H1 (cell line): ENCODE results near the gene PRPF38A. TPM values are rescaled to one million over a fixed set of nuclear protein-coding genes. Genes with fewer than 3 reads are reported as not detected.
A peak's percentile ranks its signal among the peaks of the same experiment; 100 is the strongest.

Experiments
- CTCF ChIA-PET: fragments of 300-600 bp; sonication (Branson Sonifier 250); formaldehyde crosslinking; loops from one replicate; lab custom pipeline; 2021; ENCODE audit not compliant: partially characterized antibody; lab: Charles Lee
- POLR2A ChIA-PET: fragments of 300-600 bp; sonication (Branson Sonifier 250); formaldehyde crosslinking; loops from one replicate; lab custom pipeline; 2021; ENCODE audit warnings: inconsistent platforms; ENCODE audit not compliant: partially characterized antibody; lab: Charles Lee
- DNase-seq, 2 experiments: peaks; one replicate each; pipeline versions ENCODE4 v3.0.0 to v3.0.0-alpha.2; 2010 to 2022; ENCODE audit warnings: low spot score in 2 of 2, low read depth in 1 of 2, mixed read lengths in 1 of 2
- FAIRE-seq: peaks from 2 replicates; lab custom pipeline; 2011; peaks lifted over from hg19 to GRCh38; lab: Jason Lieb, UNC
- H2AFZ ChIP-seq: 2 replicates; pipeline ENCODE4 v1.8.1; 2012; ENCODE audit warnings: low read length, inconsistent platforms
- H2AK5ac ChIP-seq: 2 replicates; pipeline ENCODE4 v1.6.1; 2013; ENCODE audit warnings: low read depth, low read length
- H2BK120ac ChIP-seq: replicated peaks from 2 replicates; pipeline ENCODE3; 2013; ENCODE audit warnings: low read depth, low read length, inconsistent platforms
- H2BK12ac ChIP-seq: 2 replicates; pipeline ENCODE4 v1.6.1; 2013; ENCODE audit warnings: low read depth, low read length
- H2BK15ac ChIP-seq: 2 replicates; pipeline ENCODE4 v1.6.1; 2013; ENCODE audit warnings: low read length
- H2BK20ac ChIP-seq: 2 replicates; pipeline ENCODE4 v1.6.1; 2013; ENCODE audit warnings: low read length
- H2BK5ac ChIP-seq: 2 replicates; pipeline ENCODE4 v1.6.1; 2013; ENCODE audit warnings: low read depth, low read length
- H3K14ac ChIP-seq: 2 replicates; pipeline ENCODE4 v1.6.1; 2013; ENCODE audit warnings: inconsistent platforms; ENCODE audit not compliant: insufficient read length
- H3K18ac ChIP-seq: 2 replicates; pipeline ENCODE4 v1.6.1; 2013; ENCODE audit warnings: low read length; ENCODE audit errors: extremely low read depth
- H3K23ac ChIP-seq: 2 replicates; pipeline ENCODE4 v1.6.1; 2013; ENCODE audit warnings: inconsistent platforms; ENCODE audit not compliant: insufficient read length
- H3K23me2 ChIP-seq: 2 replicates; pipeline ENCODE4 v1.6.1; 2013; ENCODE audit warnings: low read depth, low read length
- H3K27ac ChIP-seq: 2 replicates; pipeline ENCODE4 v1.6.1; 2011; ENCODE audit warnings: low read depth, low read length, inconsistent platforms
- H3K27me3 ChIP-seq, 4 experiments: replicated peaks in 1 of 4; 1 replicate in 1 of 4; 2 replicates in 3 of 4; pipeline versions ENCODE4 v1.6.1 to v1.8.1; 2011 to 2013; ENCODE audit warnings: low read length in 3 of 4, mild to moderate bottlenecking in 3 of 4, inconsistent platforms in 2 of 4, mixed read lengths in 2 of 4, moderate library complexity in 1 of 4; ENCODE audit not compliant: control insufficient read depth in 3 of 4, insufficient read depth in 3 of 4; ENCODE audit errors: extremely low read depth in 1 of 4
- H3K36me3 ChIP-seq, 4 experiments: 2 replicates each; pipeline versions ENCODE4 v1.6.1 to v1.8.1; 2011 to 2013; ENCODE audit warnings: mild to moderate bottlenecking in 4 of 4, low read length in 3 of 4, moderate library complexity in 2 of 4, control low read depth in 1 of 4, inconsistent platforms in 1 of 4; ENCODE audit not compliant: insufficient read depth in 4 of 4, control insufficient read depth in 2 of 4
- H3K4ac ChIP-seq: replicated peaks from 2 replicates; pipeline ENCODE3; 2013; ENCODE audit warnings: low read length, low read depth, mixed read lengths, inconsistent platforms; ENCODE audit not compliant: insufficient read length
- H3K4me1 ChIP-seq, 4 experiments: replicated peaks in 1 of 4; 1 replicate in 1 of 4; 2 replicates in 3 of 4; pipeline versions ENCODE4 v1.6.1 to v1.8.1; 2011 to 2013; ENCODE audit warnings: low read length in 3 of 4, inconsistent platforms in 2 of 4, mixed read lengths in 1 of 4; ENCODE audit not compliant: insufficient read depth in 4 of 4, control insufficient read depth in 3 of 4
- H3K4me2 ChIP-seq, 2 experiments: 2 replicates each; pipeline versions ENCODE4 v1.6.1 to v1.8.1; 2011 to 2013; ENCODE audit warnings: low read depth in 2 of 2, low read length in 2 of 2, control low read depth in 1 of 2, inconsistent platforms in 1 of 2, mild to moderate bottlenecking in 1 of 2; ENCODE audit not compliant: insufficient read depth in 1 of 2
- H3K4me3 ChIP-seq, 4 experiments: fragments of 200-600, 300-600 bp in 1 of 4; sonication (generic), shearing (Covaris generic), sonication (Bioruptor Twin) in 1 of 4; 2 replicates each; pipeline versions ENCODE4 v1.5.1 to v1.8.1; 2011 to 2016; ENCODE audit warnings: low read length in 4 of 4, low read depth in 3 of 4, control low read depth in 2 of 4, inconsistent platforms in 2 of 4, mild to moderate bottlenecking in 2 of 4, mixed read lengths in 1 of 4, moderate library complexity in 1 of 4; ENCODE audit not compliant: insufficient read depth in 2 of 4; ENCODE audit errors: extremely low read depth in 1 of 4
- H3K56ac ChIP-seq: replicated peaks from 2 replicates; pipeline ENCODE3; 2013; ENCODE audit warnings: low read depth, mild to moderate bottlenecking, mixed read lengths, low read length, inconsistent platforms; ENCODE audit not compliant: insufficient read length
- H3K79me1 ChIP-seq: 2 replicates; pipeline ENCODE4 v1.6.1; 2013; ENCODE audit warnings: low read depth, low read length, control low read depth
- H3K79me2 ChIP-seq, 2 experiments: 2 replicates each; pipeline versions ENCODE4 v1.6.1 to v1.8.1; 2012 to 2013; ENCODE audit warnings: low read length in 2 of 2, mild to moderate bottlenecking in 2 of 2, inconsistent platforms in 1 of 2; ENCODE audit not compliant: insufficient read depth in 2 of 2, control insufficient read depth in 1 of 2
- H3K9ac ChIP-seq, 4 experiments: replicated peaks in 1 of 4; 1 replicate in 1 of 4; 2 replicates in 3 of 4; pipeline versions ENCODE4 v1.6.1 to v1.8.1; 2011 to 2013; ENCODE audit warnings: low read depth in 3 of 4, low read length in 3 of 4, control low read depth in 2 of 4, mild to moderate bottlenecking in 2 of 4, moderate library complexity in 2 of 4, inconsistent platforms in 1 of 4; ENCODE audit errors: extremely low read depth in 1 of 4
- H3K9me3 ChIP-seq, 2 experiments: 2 replicates each; pipeline versions ENCODE4 v1.6.1 to v1.8.1; 2012 to 2013; ENCODE audit warnings: mild to moderate bottlenecking in 2 of 2, moderate library complexity in 2 of 2, control low read depth in 1 of 2, inconsistent platforms in 1 of 2, low read depth in 1 of 2, low read length in 1 of 2, mixed read lengths in 1 of 2; ENCODE audit not compliant: insufficient read depth in 2 of 2
- H4K20me1 ChIP-seq, 2 experiments: replicated peaks in 1 of 2; 2 replicates each; pipeline versions ENCODE3 to v1.8.1; 2011 to 2013; ENCODE audit warnings: inconsistent platforms in 2 of 2, low read length in 2 of 2, mild to moderate bottlenecking in 1 of 2; ENCODE audit not compliant: insufficient read depth in 2 of 2, control insufficient read depth in 1 of 2
- H4K5ac ChIP-seq: 2 replicates; pipeline ENCODE4 v1.6.1; 2013; ENCODE audit warnings: low read length, low read depth, mixed read lengths, inconsistent platforms; ENCODE audit not compliant: insufficient read length
- H4K8ac ChIP-seq: 2 replicates; pipeline ENCODE4 v1.8.0; 2013; ENCODE audit warnings: mild to moderate bottlenecking, moderate library complexity, low read length, inconsistent platforms; ENCODE audit not compliant: insufficient read depth; ENCODE audit errors: extremely low read depth
- H4K91ac ChIP-seq: replicated peaks from 2 replicates; pipeline ENCODE3; 2013; ENCODE audit warnings: low read length, mixed read lengths, inconsistent platforms; ENCODE audit not compliant: insufficient read length
- CTBP2 ChIP-seq: IDR thresholded peaks from 2 replicates; pipeline ENCODE4 v1.7.0; 2011; ENCODE audit warnings: borderline replicate concordance, mild to moderate bottlenecking, moderate library complexity, mixed read lengths, low read length; ENCODE audit not compliant: insufficient read depth, insufficient read length
- PHF8 ChIP-seq: fragments of 200-600 bp; sonication (generic); conservative IDR thresholded peaks from 2 replicates; pipeline ENCODE4 v1.7.1; 2012; ENCODE audit warnings: low read depth, mild to moderate bottlenecking, inconsistent platforms, low read length, moderate library complexity
- RXRA ChIP-seq: IDR thresholded peaks from 2 replicates; pipeline ENCODE4 v1.6.1; 2011; ENCODE audit warnings: low read depth, mild to moderate bottlenecking, low read length, moderate library complexity; ENCODE audit not compliant: insufficient read depth
- WGBS, 2 experiments: shearing (Covaris generic) in 1 of 2; methylation state at CpG; one replicate each; pipeline versions ENCODE4 v1.1.6 to v1.1.7; 2013 to 2015; ENCODE audit warnings: low lambda C conversion rate in 2 of 2, mixed read lengths in 2 of 2, inconsistent platforms in 1 of 2, low coverage in 1 of 2, missing lambda C conversion rate in 1 of 2; ENCODE audit not compliant: insufficient replicate concordance in 2 of 2, insufficient coverage in 1 of 2, insufficient read length in 1 of 2; ENCODE audit errors: extremely low coverage in 1 of 2, missing lambda C conversion rate in 1 of 2; 5-methylcytosine and 5-hydroxymethylcytosine counted together
- long read RNA-seq, 2 experiments: library from RNA in 1 of 2; library from capped mRNA in 1 of 2; stranded (forward); transcript quantifications; one replicate each; pipeline ENCODE4 v2.0.0, GENCODE V29; 2021; ENCODE audit warnings: inconsistent platforms in 1 of 2
- polyA minus RNA-seq, 3 experiments: library from RNA; depleted of rRNA, polyadenylated mRNA; stranded (reverse); fragments of >200 nt; gene quantifications; 1 replicate in 2 of 3; 2 replicates in 1 of 3; pipeline ENCODE4 v1.2.3, GENCODE V29; 2011
- polyA plus RNA-seq, 7 experiments: library from polyadenylated mRNA; depleted of rRNA in 3 of 7; stranded (reverse) in 5 of 7; unstranded in 2 of 7; fragments of >200 nt in 5 of 7; fragments of 200-250 nt in 2 of 7; gene quantifications; 1 replicate in 5 of 7; 2 replicates in 1 of 7; 4 replicates in 1 of 7; pipeline versions ENCODE4 v1.2.1 to v1.2.3, GENCODE V29; 2011 to 2013; ENCODE audit warnings: missing spikeins in 2 of 7, mixed read lengths in 2 of 7
- total RNA-seq: library from RNA; stranded (reverse); fragmentation: NEBNext Ultra II Directional; extraction: Animal tissue kit (Norgen Biotek cat#: 25700); gene quantifications from 2 replicates; pipeline ENCODE4 v1.2.1, GENCODE V29; 2021
- TF ChIP-seq, protein P1 (sequence below): IDR thresholded peaks from 2 replicates; pipeline ENCODE4 v1.6.1; 2012; ENCODE audit warnings: inconsistent platforms

PRPF38A gene, protein sequence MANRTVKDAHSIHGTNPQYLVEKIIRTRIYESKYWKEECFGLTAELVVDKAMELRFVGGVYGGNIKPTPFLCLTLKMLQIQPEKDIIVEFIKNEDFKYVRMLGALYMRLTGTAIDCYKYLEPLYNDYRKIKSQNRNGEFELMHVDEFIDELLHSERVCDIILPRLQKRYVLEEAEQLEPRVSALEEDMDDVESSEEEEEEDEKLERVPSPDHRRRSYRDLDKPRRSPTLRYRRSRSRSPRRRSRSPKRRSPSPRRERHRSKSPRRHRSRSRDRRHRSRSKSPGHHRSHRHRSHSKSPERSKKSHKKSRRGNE
- total RNA-seq (70.6 and 76.2 TPM in 2 replicates), polyA plus RNA-seq (2011; rRNA removed) (25.6 and 25.7 TPM in 2 replicates), polyA minus RNA-seq (2011; rRNA and poly(A)+ RNA removed) (36.3 and 41.1 TPM in 2 replicates)
- 30.6 TPM for polyA plus RNA-seq (2011; cell fraction: cytosol; rRNA removed)
- polyA plus RNA-seq (2011; cell fraction: nucleus; rRNA removed) = 39.2 TPM
- 42.7 to 61.2 TPM (median 51.9 TPM) in 4 replicates for polyA plus RNA-seq (2012, experiment 1 of 2)
- 6.7 TPM for polyA plus RNA-seq (2012, experiment 2 of 2)
- polyA plus RNA-seq (2013, experiment 1 of 2) = 48.1 TPM
- polyA plus RNA-seq (2013, experiment 2 of 2) = 44.3 TPM
- 19.3 TPM for polyA minus RNA-seq (2011; cell fraction: cytosol; rRNA and poly(A)+ RNA removed)
- 57.3 TPM for polyA minus RNA-seq (2011; cell fraction: nucleus; rRNA and poly(A)+ RNA removed)
- long read RNA-seq, experiment 1, full-length matches to known transcripts = 15 of 52 reads
- long read RNA-seq, experiment 1, partial matches to known transcripts = 29 of 52 reads
- long read RNA-seq, experiment 1, other reads (novel, unspliced or antisense) = 8 of 52 reads
- long read RNA-seq, experiment 2, full-length matches to known transcripts = 27 of 45 reads
- long read RNA-seq, experiment 2, partial matches to known transcripts = 5 of 45 reads
- long read RNA-seq, experiment 2, other reads (novel, unspliced or antisense) = 13 of 45 reads

DNA sequence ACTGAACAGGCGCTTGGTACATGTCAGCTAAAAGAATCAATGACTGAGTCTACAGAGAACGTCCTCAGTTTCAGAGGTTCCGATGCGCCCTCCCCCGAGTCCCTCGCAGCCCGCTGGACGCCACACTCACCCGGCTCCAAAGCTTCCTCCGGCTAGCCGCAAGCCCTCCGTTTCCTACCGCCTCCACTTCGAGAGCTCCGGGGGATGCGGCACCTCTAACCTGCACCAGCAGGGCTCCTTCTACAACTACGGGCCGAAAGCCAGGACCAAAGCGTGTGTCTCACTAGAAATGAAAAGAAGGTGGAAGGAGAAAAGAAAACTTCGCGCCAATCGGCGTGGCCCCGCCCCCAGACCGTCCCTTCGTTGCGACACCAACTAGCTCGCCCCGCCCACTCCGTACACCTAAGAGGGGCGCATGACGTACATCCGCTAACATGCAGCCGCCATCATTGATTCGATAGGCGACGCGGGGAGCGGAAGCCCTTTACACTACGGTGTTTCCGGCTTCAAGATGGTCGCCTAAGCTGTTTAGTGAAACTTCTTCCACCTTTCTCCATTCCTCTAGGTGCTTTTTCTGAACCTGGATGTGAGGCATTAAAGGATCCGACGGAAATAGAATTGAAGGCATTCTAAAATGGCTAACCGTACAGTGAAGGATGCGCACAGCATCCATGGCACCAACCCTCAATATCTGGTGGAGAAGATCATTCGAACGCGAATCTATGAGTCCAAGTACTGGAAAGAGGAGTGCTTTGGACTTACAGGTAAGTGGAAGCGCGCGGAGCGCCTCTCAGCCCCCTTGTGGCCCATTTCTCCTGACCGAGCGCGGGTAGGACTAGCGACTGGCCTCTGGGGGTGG, at the start of gene PRPF38A, which contains the start of gene ORC1:
Gene PRPF38A (plus strand): TSS at position 487 of the 859 bp plus-strand sequence. CDS start 148 bp downstream, at position 635.
Gene ORC1 (minus strand): TSS at position 308 of the 859 bp plus-strand sequence. CDS start 2,200 bp downstream, outside the sequence.
- Histone ChIP-seq H3K4me3 (peak within 1 kb of the TSS; percentile 89 to 94 (median 91)), H3K56ac (peak within 1 kb of the TSS; percentile 88), H2BK120ac (no peak within 1 kb of the TSS), H4K5ac (peak within 1 kb of the TSS; percentile 95), H2BK15ac (0 out of 2 replicates have a peak within 1 kb of the TSS, but pooled peaks have one; percentile 20), H3K23me2 (peaks cover 5% of the 10 kb centered on the region; the same call in 1 of the 2 replicates), H3K36me3 (peaks cover 20 to 49% (median 44%) of the 10 kb centered on the region in 4 experiments), H2AK5ac (peak within 1 kb of the TSS; percentile 34; the same call in 1 of the 2 replicates), H3K18ac (peak within 1 kb of the TSS; percentile 84), H3K27ac (peak within 1 kb of the TSS; percentile 97), H4K8ac (peak within 1 kb of the TSS; percentile 99; the same call in 1 of the 2 replicates), H3K79me2 (peaks cover 5 to 68% of the 10 kb centered on the region in 2 experiments; a peak in 3 of 4 replicates), H3K9ac (peak within 1 kb of the TSS; percentile 89 to 98 (median 96)), H3K9me3 (no peaks in the 10 kb centered on the region), H4K20me1 (peaks cover 5 to 7% of the 10 kb centered on the region in 2 experiments), H3K79me1 (0 out of 2 replicates have a peak, but pooled peaks cover 2% of the 10 kb centered on the region), H3K4me2 (peak within 1 kb of the TSS; percentile 71 to 82), H3K4ac (no peak within 1 kb of the TSS), H3K4me1 (peaks cover 0 to 7% (median 0%) of the 10 kb centered on the region in 4 experiments; a peak in 1 of 7 replicates), H2BK12ac (peak within 1 kb of the TSS; percentile 72; the same call in 1 of the 2 replicates), H3K27me3 (no peaks in the 10 kb centered on the region), H2BK20ac (no peak within 1 kb of the TSS; the same call in 1 of the 2 replicates), H3K14ac (no peak within 1 kb of the TSS), H4K91ac (peak within 1 kb of the TSS; percentile 5), H2AFZ (peak within 1 kb of the TSS; percentile 91), H3K23ac (no peak within 1 kb of the TSS), H2BK5ac (peak within 1 kb of the TSS; percentile 97)
- FAIRE-seq (peak; percentile 81), DNase-seq (peak; percentile 92 to 98)
- 1% methylated on average over 57 of the region's 57 CpGs; no CpG with 5 or more reads in 1 of the 2 experiments for WGBS, 2 experiments
- POLR2A ChIA-PET = interaction anchor here (0.7 to 9.8 kb wide), 52 partner anchors 8 to 572 kb away, joined by 3 to 82 read pairs (median 4); partner anchors contain the start of genes BTF3L4, CC2D1B, KTI12 and SHISAL2A
- CTCF ChIA-PET = interaction anchor here (0.9 to 1.8 kb wide), 6 partner anchors 11 to 281 kb away, joined by 3 to 5 read pairs (median 4); no protein-coding TSS in a partner anchor
- no peak for TF ChIP-seq RXRA
- TF ChIP-seq PHF8 = peak; percentile 90
- TF ChIP-seq CTBP2 = no peak
- TF ChIP-seq, protein P1, sequence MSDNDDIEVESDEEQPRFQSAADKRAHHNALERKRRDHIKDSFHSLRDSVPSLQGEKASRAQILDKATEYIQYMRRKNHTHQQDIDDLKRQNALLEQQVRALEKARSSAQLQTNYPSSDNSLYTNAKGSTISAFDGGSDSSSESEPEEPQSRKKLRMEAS = peak; percentile 44; the same call in 1 of the 2 replicates
